GM10266 (cell line): ENCODE results near the gene HP.

Experiments
- DNase-seq: peaks from one replicate; pipeline ENCODE4 v3.0.0; 2012; ENCODE audit errors: extremely low spot score
- CTCF ChIP-seq: IDR thresholded peaks from 2 replicates; pipeline ENCODE4 v1.5.1; 2012; ENCODE audit warnings: mild to moderate bottlenecking, low read depth; ENCODE audit not compliant: control insufficient read depth, insufficient read depth; ENCODE audit errors: missing control alignments

Gene HP

GRCh38 chr16:72083778-72084404 lies 29.6 kb downstream of the HP start:
- TF ChIP-seq CTCF: no peak
- no peak for DNase-seq

- no peak for DNase-seq
- no peak for TF ChIP-seq CTCF
These were observed 30.1 kb downstream of the HP start for GRCh38 chr16:72084445-72084844.

- no peak for DNase-seq
- TF ChIP-seq CTCF: no peak
These were observed 30.7 kb downstream of the HP start for GRCh38 chr16:72085002-72085401.

GRCh38 chr16:72091217-72091616 lies 36.9 kb downstream of the HP start:
- DNase-seq: no peak
- TF ChIP-seq CTCF: no peak

GRCh38 chr16:72092832-72093447 lies 38.6 kb downstream of the HP start:
- no peak for DNase-seq

GRCh38 chr16:72093448-72094265 lies 39.4 kb downstream of the HP start, which contains the start of the genes DHX38 and TXNL4B:
Gene DHX38 (plus strand): TSS chr16:72093847. CDS start chr16:72096158, 2,311 bp downstream.
Gene TXNL4B (minus strand): TSS chr16:72093620. CDS start chr16:72090749, 2,871 bp downstream.
- TF ChIP-seq CTCF: no peak
- DNase-seq: peak; percentile 94

More at GRCh38 chr16:72092832-72093447, 38.6 kb downstream of the HP start:
- TF ChIP-seq CTCF: no peak
